Measurements from ENCODE around the gene NPC2.

Gene NPC2

DNA sequence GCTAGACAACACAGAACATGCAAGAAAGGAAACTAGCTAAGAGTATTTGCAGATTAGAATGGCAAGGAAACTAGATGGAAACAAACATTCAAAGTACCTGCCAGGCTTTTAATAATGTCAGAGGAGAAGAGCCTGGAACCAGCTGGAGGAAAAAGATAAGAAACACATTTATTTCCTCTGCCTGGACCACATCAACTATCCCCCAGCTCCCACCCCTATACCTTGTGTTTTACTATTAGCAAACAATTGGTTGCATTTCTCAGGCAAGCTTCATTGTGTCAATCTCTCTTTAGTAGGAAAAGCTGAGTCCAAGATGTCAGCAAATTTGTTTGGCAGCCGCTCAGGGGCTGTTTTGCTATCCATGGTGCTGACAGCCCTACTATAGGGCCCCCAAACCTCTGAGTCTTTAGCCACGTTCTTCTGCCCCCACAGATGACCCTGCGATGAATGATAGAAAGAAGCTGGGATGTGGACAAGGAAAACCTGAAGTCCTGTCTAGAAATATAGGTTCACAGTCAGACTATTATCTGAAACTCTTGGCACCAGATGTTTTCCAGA, 55.5 kb downstream of the NPC2 start:
- Histone ChIP-seq H3K79me2 (ENCODE audit: insufficient read depth, low read length) (no peaks in the 10 kb centered on the region), H3K9ac (ENCODE audit: low read depth, low read length, poor library complexity, severe bottlenecking) (no peak overlapping the region), H3K4me3 (ENCODE audit: low read length, poor library complexity, severe bottlenecking) (no peak overlapping the region), H3K9me2 (replicated peaks; ENCODE audit: low read depth, low read length) (no peaks in the 10 kb centered on the region), H3K4me1 (ENCODE audit: insufficient read depth, low read length, poor library complexity, severe bottlenecking) (no peaks in the 10 kb centered on the region), H3K9me3 (ENCODE audit: insufficient read depth, low read depth, low read length) (no peaks in the 10 kb centered on the region), H3K36me3 (ENCODE audit: insufficient read depth, low read length) (no peaks in the 10 kb centered on the region), H3F3A (ENCODE audit: low read depth) (no peaks in the 10 kb centered on the region), H4K20me1 (ENCODE audit: insufficient read depth, low read length, poor library complexity, severe bottlenecking) (no peaks in the 10 kb centered on the region), H2AFZ (ENCODE audit: low read length) (no peak overlapping the region), H3K4me2 (ENCODE audit: low read depth, low read length, poor library complexity, severe bottlenecking) (no peak overlapping the region), H3K27me3 (ENCODE audit: insufficient read depth, low read length, poor library complexity, severe bottlenecking) (no peaks in the 10 kb centered on the region)
- no peak for TF ChIP-seq EZH2phosphoT487 (IDR thresholded peaks at IDR 0.05; ENCODE audit: borderline replicate concordance)
- TF ChIP-seq, protein P1, sequence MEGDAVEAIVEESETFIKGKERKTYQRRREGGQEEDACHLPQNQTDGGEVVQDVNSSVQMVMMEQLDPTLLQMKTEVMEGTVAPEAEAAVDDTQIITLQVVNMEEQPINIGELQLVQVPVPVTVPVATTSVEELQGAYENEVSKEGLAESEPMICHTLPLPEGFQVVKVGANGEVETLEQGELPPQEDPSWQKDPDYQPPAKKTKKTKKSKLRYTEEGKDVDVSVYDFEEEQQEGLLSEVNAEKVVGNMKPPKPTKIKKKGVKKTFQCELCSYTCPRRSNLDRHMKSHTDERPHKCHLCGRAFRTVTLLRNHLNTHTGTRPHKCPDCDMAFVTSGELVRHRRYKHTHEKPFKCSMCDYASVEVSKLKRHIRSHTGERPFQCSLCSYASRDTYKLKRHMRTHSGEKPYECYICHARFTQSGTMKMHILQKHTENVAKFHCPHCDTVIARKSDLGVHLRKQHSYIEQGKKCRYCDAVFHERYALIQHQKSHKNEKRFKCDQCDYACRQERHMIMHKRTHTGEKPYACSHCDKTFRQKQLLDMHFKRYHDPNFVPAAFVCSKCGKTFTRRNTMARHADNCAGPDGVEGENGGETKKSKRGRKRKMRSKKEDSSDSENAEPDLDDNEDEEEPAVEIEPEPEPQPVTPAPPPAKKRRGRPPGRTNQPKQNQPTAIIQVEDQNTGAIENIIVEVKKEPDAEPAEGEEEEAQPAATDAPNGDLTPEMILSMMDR (conservative IDR thresholded peaks at IDR 0.05; ENCODE audit: low read length), result no peak

DNA sequence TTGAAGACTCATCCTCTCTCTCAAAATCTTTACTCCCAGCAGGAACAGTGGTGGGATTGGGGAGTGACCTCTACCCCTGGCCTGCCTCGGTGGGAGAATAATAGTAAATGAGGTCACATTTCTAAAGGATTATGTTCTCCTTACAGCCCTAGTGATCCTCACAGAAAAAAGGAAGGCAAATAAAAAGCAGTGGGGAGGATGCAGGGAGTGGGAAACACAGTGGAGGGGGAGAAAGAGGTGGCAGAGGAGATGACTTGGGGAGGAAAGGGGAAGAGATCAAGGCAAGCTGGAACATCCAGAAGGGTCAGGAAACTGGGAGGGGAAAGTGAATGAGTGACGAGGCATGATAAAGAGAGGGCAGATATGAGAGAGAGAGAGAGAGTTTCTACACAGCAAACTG, 58.8 kb downstream of the NPC2 start:
- Histone ChIP-seq H3K9me2 (replicated peaks; ENCODE audit: low read depth, low read length) (no peaks in the 10 kb centered on the region), H3K36me3 (ENCODE audit: insufficient read depth, low read length) (no peaks in the 10 kb centered on the region), H3K9ac (ENCODE audit: low read depth, low read length, poor library complexity, severe bottlenecking) (no peak overlapping the region), H3K9me3 (ENCODE audit: insufficient read depth, low read depth, low read length) (no peaks in the 10 kb centered on the region), H4K20me1 (ENCODE audit: insufficient read depth, low read length, poor library complexity, severe bottlenecking) (no peaks in the 10 kb centered on the region), H3K27me3 (ENCODE audit: insufficient read depth, low read length, poor library complexity, severe bottlenecking) (peaks cover 5% of the 10 kb centered on the region), H2AFZ (ENCODE audit: low read length) (no peak overlapping the region), H3F3A (ENCODE audit: low read depth) (no peaks in the 10 kb centered on the region), H3K4me3 (ENCODE audit: low read length, poor library complexity, severe bottlenecking) (no peak overlapping the region), H3K79me2 (ENCODE audit: insufficient read depth, low read length) (no peaks in the 10 kb centered on the region), H3K4me1 (ENCODE audit: insufficient read depth, low read length, poor library complexity, severe bottlenecking) (no peaks in the 10 kb centered on the region), H3K4me2 (ENCODE audit: low read depth, low read length, poor library complexity, severe bottlenecking) (no peak overlapping the region)
- TF ChIP-seq, protein P1 (conservative IDR thresholded peaks at IDR 0.05; ENCODE audit: low read length), result no peak
- no peak for TF ChIP-seq EZH2phosphoT487 (IDR thresholded peaks at IDR 0.05; ENCODE audit: borderline replicate concordance)

DNA sequence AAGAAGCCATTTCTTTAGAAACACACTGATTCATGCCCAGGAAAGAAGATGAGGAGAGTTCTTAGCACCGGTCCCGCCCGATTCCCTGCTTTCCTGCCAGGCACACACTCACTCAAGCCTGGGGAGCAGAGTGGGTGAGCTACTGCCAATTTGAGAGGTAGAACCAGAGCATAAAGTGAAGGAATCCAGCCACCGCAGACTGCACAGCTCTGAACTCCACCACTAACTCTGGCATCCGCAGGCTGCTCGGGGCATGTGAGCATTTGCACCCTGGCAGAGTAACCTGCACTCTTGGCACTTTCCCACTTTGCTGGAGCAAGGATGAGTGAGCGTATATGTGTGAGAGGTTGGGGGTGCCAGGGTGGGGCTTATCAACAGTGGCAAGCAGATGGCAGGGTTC, 63.1 kb downstream of the NPC2 start:
- H3K36me3 ChIP-seq (ENCODE audit: insufficient read depth, low read length), result no peaks in the 10 kb centered on the region
- H3K4me3 ChIP-seq (ENCODE audit: low read length, poor library complexity, severe bottlenecking), result no peak overlapping the region
- no peak overlapping the region for H3K9ac ChIP-seq (ENCODE audit: low read depth, low read length, poor library complexity, severe bottlenecking)
- H2AFZ ChIP-seq (ENCODE audit: low read length), result no peak overlapping the region
- H3F3A ChIP-seq (ENCODE audit: low read depth), result no peaks in the 10 kb centered on the region
- no peaks in the 10 kb centered on the region for H3K79me2 ChIP-seq (ENCODE audit: insufficient read depth, low read length)
- no peaks in the 10 kb centered on the region for H3K9me3 ChIP-seq (ENCODE audit: insufficient read depth, low read depth, low read length)
- no peaks in the 10 kb centered on the region for H3K9me2 ChIP-seq (replicated peaks; ENCODE audit: low read depth, low read length)
- H4K20me1 ChIP-seq (ENCODE audit: insufficient read depth, low read length, poor library complexity, severe bottlenecking), result no peaks in the 10 kb centered on the region
- H3K4me1 ChIP-seq (ENCODE audit: insufficient read depth, low read length, poor library complexity, severe bottlenecking), result no peaks in the 10 kb centered on the region
- peaks cover 5% of the 10 kb centered on the region for H3K27me3 ChIP-seq (ENCODE audit: insufficient read depth, low read length, poor library complexity, severe bottlenecking)
- TF ChIP-seq, protein P1 (conservative IDR thresholded peaks at IDR 0.05; ENCODE audit: low read length), result no peak
- TF ChIP-seq EZH2phosphoT487 (IDR thresholded peaks at IDR 0.05; ENCODE audit: borderline replicate concordance), result no peak
- no peak overlapping the region for H3K4me2 ChIP-seq (ENCODE audit: low read depth, low read length, poor library complexity, severe bottlenecking)

Data from Loucy (cell line).